ENCODE data around the gene THYN1. TPM values are rescaled to one million over a fixed set of nuclear protein-coding genes. Genes with fewer than 3 reads are reported as not detected.
"Not testable (repeated sequence)": the region's sequence is repeated elsewhere in the genome, so short reads cannot be mapped to it uniquely, and the experiment has no call there.

THYN1 gene
- total RNA-seq, 2 experiments from 2014 or later: 70.1 to 75.3 TPM

DNA sequence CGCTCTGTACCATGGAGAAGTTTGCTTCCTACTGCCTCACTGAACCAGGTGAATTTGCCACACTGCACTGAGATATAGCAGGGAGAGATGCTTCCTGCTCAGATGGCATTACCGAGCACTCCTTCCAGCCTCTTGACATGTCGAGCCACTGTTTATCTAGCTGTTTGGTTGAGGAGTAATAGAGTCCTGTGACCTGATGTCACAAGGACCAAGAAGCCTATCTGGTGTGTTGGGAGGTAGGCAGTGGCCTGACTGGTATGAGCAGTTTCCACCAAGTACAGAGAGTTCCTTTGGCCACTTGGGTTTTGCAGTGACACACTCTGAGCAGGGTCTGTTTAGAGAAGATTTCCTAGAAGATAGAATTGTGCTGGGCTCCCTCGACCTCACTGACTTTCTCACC lies 5.4 kb upstream of the THYN1 start:
- CTCF ChIA-PET: no interaction called here
- TF ChIP-seq, protein P1, sequence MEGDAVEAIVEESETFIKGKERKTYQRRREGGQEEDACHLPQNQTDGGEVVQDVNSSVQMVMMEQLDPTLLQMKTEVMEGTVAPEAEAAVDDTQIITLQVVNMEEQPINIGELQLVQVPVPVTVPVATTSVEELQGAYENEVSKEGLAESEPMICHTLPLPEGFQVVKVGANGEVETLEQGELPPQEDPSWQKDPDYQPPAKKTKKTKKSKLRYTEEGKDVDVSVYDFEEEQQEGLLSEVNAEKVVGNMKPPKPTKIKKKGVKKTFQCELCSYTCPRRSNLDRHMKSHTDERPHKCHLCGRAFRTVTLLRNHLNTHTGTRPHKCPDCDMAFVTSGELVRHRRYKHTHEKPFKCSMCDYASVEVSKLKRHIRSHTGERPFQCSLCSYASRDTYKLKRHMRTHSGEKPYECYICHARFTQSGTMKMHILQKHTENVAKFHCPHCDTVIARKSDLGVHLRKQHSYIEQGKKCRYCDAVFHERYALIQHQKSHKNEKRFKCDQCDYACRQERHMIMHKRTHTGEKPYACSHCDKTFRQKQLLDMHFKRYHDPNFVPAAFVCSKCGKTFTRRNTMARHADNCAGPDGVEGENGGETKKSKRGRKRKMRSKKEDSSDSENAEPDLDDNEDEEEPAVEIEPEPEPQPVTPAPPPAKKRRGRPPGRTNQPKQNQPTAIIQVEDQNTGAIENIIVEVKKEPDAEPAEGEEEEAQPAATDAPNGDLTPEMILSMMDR (IDR thresholded peaks at IDR 0.05): no peak
- H3K27ac Mint-ChIP-seq: no peak overlapping the region
- H3K9me3 Mint-ChIP-seq: no peaks in the 10 kb centered on the region
- intact Hi-C loops (cut with micrococcal nuclease): no loop called here
- H3K4me3 Mint-ChIP-seq: no peak overlapping the region
- ATAC-seq (no peak), DNase-seq (no peak)
- POLR2A ChIA-PET: no interaction called here
- peaks cover 12% of the 10 kb centered on the region for H3K4me1 Mint-ChIP-seq (ENCODE audit: low read depth)
- no peaks in the 10 kb centered on the region for H3K27me3 Mint-ChIP-seq
- peaks cover 5% of the 10 kb centered on the region for H3K36me3 Mint-ChIP-seq (ENCODE audit: low read depth)

DNA sequence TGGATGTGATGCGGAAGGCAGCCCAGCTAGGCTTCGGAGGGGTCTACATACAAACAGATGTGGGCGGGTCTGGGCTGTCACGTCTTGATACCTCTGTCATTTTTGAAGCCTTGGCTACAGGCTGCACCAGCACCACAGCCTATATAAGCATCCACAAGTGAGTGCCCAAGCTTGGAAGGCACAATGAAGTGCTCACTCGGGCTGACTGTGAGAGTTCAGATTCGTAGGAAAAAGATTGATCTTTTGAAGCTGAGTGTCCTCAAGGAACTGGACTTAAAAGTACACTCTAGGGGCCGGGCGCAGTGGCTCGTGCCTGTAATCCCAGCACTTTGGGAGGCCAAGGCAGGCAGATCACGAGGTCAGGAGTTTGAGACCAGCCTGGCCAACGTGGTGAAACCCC lies 3.9 kb upstream of the THYN1 start:
- Mint-ChIP-seq H3K9me3 (no peaks in the 10 kb centered on the region), H3K4me1 (ENCODE audit: low read depth) (peaks cover 16% of the 10 kb centered on the region), H3K27ac (no peak overlapping the region), H3K27me3 (no peaks in the 10 kb centered on the region), H3K36me3 (ENCODE audit: low read depth) (peaks cover 5% of the 10 kb centered on the region), H3K4me3 (no peak overlapping the region)
- ChIA-PET POLR2A (interaction anchor here (0.9 to 1.6 kb wide), 2 partner anchors 8 to 19 kb away, joined by 3 to 8 read pairs; partner anchors contain the start of gene GLB1L3), CTCF (interaction anchor here (1.0 to 2.1 kb wide), 2 partner anchors 15 to 19 kb away, joined by 5 to 6 read pairs; partner anchors contain the start of gene GLB1L3)
- intact Hi-C loops (cut with micrococcal nuclease): no loop called here
- ATAC-seq (no peak), DNase-seq (no peak)
- TF ChIP-seq, protein P1 (IDR thresholded peaks at IDR 0.05): no peak

DNA sequence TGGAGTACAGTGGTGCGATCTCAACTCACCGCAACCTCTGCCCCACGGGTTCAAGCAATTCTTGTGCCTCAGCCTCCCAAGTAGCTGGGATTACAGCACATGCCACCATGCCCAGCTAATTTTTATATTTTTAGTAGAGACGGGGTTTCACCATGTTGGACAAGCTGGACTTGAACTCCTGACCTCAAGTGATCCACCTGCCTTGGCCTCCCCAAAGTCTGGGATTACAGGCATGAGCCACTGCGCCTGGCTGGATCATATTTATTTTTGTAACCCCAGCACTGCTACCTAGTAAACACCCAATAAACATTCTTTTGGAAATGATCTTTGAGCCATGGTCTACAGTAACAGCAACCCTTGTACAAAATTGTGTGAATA lies 2.0 kb upstream of the THYN1 start:
- ChIA-PET POLR2A (interaction anchor here (0.6 to 3.3 kb wide), 4 partner anchors 11 to 31 kb away, joined by 3 to 18 read pairs (median 6); partner anchors contain the start of genes NCAPD3 and VPS26B), CTCF (interaction anchor here (0.7 to 2.2 kb wide), 4 partner anchors 11 to 31 kb away, joined by 3 to 7 read pairs (median 4); partner anchors contain the start of genes GLB1L3, NCAPD3 and VPS26B)
- DNase-seq; H3K9me3 Mint-ChIP-seq; intact Hi-C loops (cut with micrococcal nuclease); ATAC-seq; H3K27me3 Mint-ChIP-seq; H3K36me3 Mint-ChIP-seq (ENCODE audit: low read depth); H3K27ac Mint-ChIP-seq; H3K4me3 Mint-ChIP-seq: not testable (repeated sequence)
- peaks cover 24% of the 10 kb centered on the region for H3K4me1 Mint-ChIP-seq (ENCODE audit: low read depth)

DNA sequence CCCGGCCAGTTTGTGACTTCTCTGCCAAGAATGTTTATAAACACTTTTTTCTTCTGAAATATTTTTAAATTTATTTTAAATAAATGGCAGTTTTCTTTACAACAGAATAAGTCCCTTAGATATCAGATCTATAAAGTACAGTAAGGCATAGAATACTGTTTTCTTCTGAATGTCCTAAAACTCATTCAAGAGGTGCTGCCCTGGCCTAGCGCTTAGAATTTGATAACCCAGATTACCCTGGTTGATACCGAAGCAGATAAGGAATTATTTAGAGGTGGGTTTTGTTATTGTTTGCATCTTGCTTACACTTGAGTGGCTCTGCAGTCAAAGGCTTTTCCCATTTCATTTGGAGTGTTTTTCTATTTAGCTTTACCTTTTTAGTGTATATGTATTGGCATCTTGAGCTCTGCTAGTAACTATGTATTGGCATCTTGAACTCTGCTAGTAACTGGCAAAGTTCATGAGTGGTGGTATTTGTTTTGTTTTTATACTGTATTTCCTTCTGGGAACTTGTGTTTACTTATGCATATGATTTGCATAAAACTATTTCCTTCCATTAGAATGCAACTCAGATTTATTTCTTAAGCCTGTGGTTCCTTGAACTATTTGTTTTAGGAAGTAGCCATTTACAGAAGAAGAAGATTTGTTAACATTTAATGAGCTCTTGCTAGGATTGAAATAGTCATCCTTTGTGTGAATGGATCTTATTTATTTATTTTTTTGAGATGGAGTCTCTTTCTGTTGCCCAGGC lies 1.5 kb upstream of the THYN1 start:
- Mint-ChIP-seq H3K36me3 (ENCODE audit: low read depth) (peaks cover 10% of the 10 kb centered on the region), H3K4me3 (peak overlapping the region; percentile 99), H3K9me3 (no peaks in the 10 kb centered on the region), H3K4me1 (ENCODE audit: low read depth) (peaks cover 24% of the 10 kb centered on the region), H3K27ac (no peak overlapping the region), H3K27me3 (no peaks in the 10 kb centered on the region)
- POLR2A ChIA-PET: interaction anchor here (0.7 to 3.3 kb wide), 5 partner anchors 12 to 34 kb away, joined by 3 to 18 read pairs (median 3); partner anchors contain the start of genes NCAPD3 and VPS26B
- DNase-seq (no peak), ATAC-seq (no peak)
- TF ChIP-seq, protein P1 (IDR thresholded peaks at IDR 0.05): no peak
- intact Hi-C loops (cut with micrococcal nuclease): no loop called here
- CTCF ChIA-PET: interaction anchor here (0.7 to 2.2 kb wide), 5 partner anchors 8 to 30 kb away, joined by 3 to 14 read pairs (median 4); partner anchors contain the start of genes GLB1L3, NCAPD3 and VPS26B

DNA sequence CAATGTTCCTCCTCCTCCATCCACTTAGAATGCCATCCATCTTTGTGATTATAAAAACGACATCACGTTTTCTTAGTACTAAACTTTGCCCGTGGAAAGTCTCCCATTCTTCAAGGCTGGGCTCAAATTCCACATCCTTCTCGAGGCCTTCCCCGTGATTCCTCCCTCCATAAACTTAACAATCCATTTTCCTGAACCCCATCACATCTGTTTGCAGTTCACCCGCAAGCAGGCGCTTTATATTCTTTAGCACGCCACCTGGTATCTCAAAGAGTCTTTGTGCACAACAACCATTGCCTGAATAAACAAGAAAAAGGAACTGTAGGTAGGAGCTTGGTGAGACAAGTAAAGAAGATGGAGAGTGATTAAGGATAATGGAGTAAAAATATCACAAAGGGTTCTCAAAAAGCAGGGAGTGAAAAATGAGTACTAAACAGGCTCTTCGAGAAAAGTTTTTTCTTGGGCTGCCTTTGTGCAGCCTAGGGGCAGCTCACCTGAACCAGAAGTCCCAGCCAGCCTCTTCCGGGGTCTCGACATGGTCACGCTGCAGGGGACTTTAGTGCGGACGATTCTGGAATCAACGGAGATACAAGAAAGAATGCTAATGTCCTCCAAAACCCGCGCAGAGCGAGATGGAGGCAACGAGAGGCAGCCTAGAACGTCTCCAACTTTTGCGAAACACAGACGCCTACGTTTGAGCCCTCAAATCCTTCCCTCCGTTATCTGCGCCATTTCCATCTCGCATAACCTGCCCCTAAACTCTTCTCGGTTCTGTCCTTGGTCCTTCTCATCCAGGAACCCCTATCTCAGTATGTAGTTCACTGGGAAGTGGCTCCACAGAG lies 585 bp downstream of the THYN1 start:
- ATAC-seq: peak; percentile 11
- no peaks in the 10 kb centered on the region for H3K9me3 Mint-ChIP-seq
- TF ChIP-seq, protein P1 (IDR thresholded peaks at IDR 0.05): no peak

More for the DNA sequence above, 585 bp downstream of the THYN1 start:
- ChIA-PET CTCF (interaction anchor here (1.3 to 1.7 kb wide), 7 partner anchors 9 to 45 kb away, joined by 3 to 8 read pairs (median 5); partner anchors contain the start of genes NCAPD3 and VPS26B), POLR2A (interaction anchor here (0.7 to 3.3 kb wide), 4 partner anchors 21 to 28 kb away, joined by 3 to 18 read pairs (median 7); partner anchors contain the start of genes GLB1L3, NCAPD3 and VPS26B)
- Mint-ChIP-seq H3K27me3 (no peaks in the 10 kb centered on the region), H3K27ac (peak overlapping the region; percentile 94), H3K4me3 (peak overlapping the region; percentile 99), H3K36me3 (ENCODE audit: low read depth) (peaks cover 18% of the 10 kb centered on the region), H3K4me1 (ENCODE audit: low read depth) (peaks cover 34% of the 10 kb centered on the region)
- intact Hi-C loops (cut with micrococcal nuclease): no loop called here
- DNase-seq: peak; percentile 58
